DMS 273 (cell line): ENCODE measurements around the gene TEDC1.
A peak's percentile ranks its signal among the peaks of the same experiment; 100 is the strongest.

Source experiments
- DNase-seq: peaks from one replicate; lab custom pipeline; 2025; ENCODE audit not compliant: unreplicated experiment; lab: John Stamatoyannopoulos, UW

TEDC1 gene

GRCh38 chr14:105456736-105457617 lies 34.1 kb upstream of the TEDC1 start:
- no peak for DNase-seq

- DNase-seq, result no peak
Measured at GRCh38 chr14:105458010-105458409, 33.0 kb upstream of the TEDC1 start.

GRCh38 chr14:105458571-105458970 lies 32.5 kb upstream of the TEDC1 start:
- no peak for DNase-seq

- DNase-seq, result no peak
Measured at GRCh38 chr14:105460116-105460515, 30.9 kb upstream of the TEDC1 start.

GRCh38 chr14:105460616-105461015 lies 30.4 kb upstream of the TEDC1 start:
- DNase-seq, result no peak

- no peak for DNase-seq
Measured at GRCh38 chr14:105461903-105462302, 29.1 kb upstream of the TEDC1 start.

- no peak for DNase-seq
Measured at GRCh38 chr14:105464501-105464900, 26.5 kb upstream of the TEDC1 start.

- peak; percentile 69 for DNase-seq
Measured at GRCh38 chr14:105465209-105466031, 25.6 kb upstream of the TEDC1 start.

GRCh38 chr14:105466531-105467248 lies 24.4 kb upstream of the TEDC1 start:
- DNase-seq, result no peak

GRCh38 chr14:105467249-105467941 lies 23.7 kb upstream of the TEDC1 start:
- peak; percentile 87 for DNase-seq

- DNase-seq, result no peak
Measured at GRCh38 chr14:105467942-105468471, 23.0 kb upstream of the TEDC1 start.

- no peak for DNase-seq
Measured at GRCh38 chr14:105468621-105469241, 22.3 kb upstream of the TEDC1 start.

GRCh38 chr14:105469456-105470349 lies 21.3 kb upstream of the TEDC1 start:
- DNase-seq, result no peak

- DNase-seq, result peak; percentile 78
Measured at GRCh38 chr14:105470350-105471296, 20.4 kb upstream of the TEDC1 start.

- peak; percentile 67 for DNase-seq
Measured at GRCh38 chr14:105471297-105471821, 19.7 kb upstream of the TEDC1 start.

GRCh38 chr14:105471823-105472485 lies 19.1 kb upstream of the TEDC1 start:
- DNase-seq, result no peak

- DNase-seq, result peak; percentile 82
Measured at GRCh38 chr14:105472486-105472991, 18.5 kb upstream of the TEDC1 start.
